Ovary (tissue), 9 donors: ENCODE data around the gene LEPR. TPM values are rescaled to one million over a fixed set of nuclear protein-coding genes. Genes with fewer than 3 reads are reported as not detected.

Experiments
- DNase-seq, 5 donors: peaks; one replicate each; pipeline ENCODE4 v3.0.0-alpha.2; 2019 to 2020
- H3K27ac ChIP-seq, 2 donors: fragments of 200-600 bp; one replicate each; pipeline versions ENCODE4 v1.5.1 to v1.8.0; 2019 to 2022
- H3K27me3 ChIP-seq: fragments of 200-600 bp; one replicate; pipeline ENCODE4 v1.8.0; 2022
- H3K36me3 ChIP-seq: fragments of 200-600 bp; sonication (generic); one replicate; pipeline ENCODE4 v1.5.1; 2019
- H3K4me1 ChIP-seq: one replicate; pipeline ENCODE4 v1.8.1; 2013; ENCODE audit warnings: mild to moderate bottlenecking, moderate library complexity; ENCODE audit not compliant: insufficient read depth
- H3K4me3 ChIP-seq: fragments of 200-600 bp; sonication (generic); one replicate; pipeline ENCODE4 v1.5.1; 2017
- H3K9me3 ChIP-seq, 2 donors: fragments of 200-600 bp in 1 of 2; sonication (generic) in 1 of 2; one replicate each; pipeline versions ENCODE4 v1.5.1 to v1.8.1; 2013 to 2019; ENCODE audit warnings: mild to moderate bottlenecking in 1 of 2, moderate library complexity in 1 of 2
- EP300 ChIP-seq: sonication (generic); formaldehyde crosslinking; IDR thresholded peaks from one replicate; pipeline ENCODE4 v1.6.1; 2017; ENCODE audit warnings: antibody characterized with exemption
- POLR2A ChIP-seq: fragments of 450-650 bp; IDR thresholded peaks from one replicate; pipeline ENCODE4 v1.6.1; 2017; ENCODE audit warnings: antibody characterized with exemption, mild to moderate bottlenecking, moderate library complexity
- WGBS, 3 donors: extraction: QIAGEN DNeasy Blood & Tissue Kit in 1 of 3; methylation state at CpG; one replicate each; pipeline versions ENCODE4 v1.1.5 to v1.1.7; 2013 to 2017; 5-methylcytosine and 5-hydroxymethylcytosine counted together
- intact Hi-C, 4 donors: fragments of 100-400 bp; cut with DNase I; formaldehyde crosslinking; loops; one replicate each; pipeline versions ENCODE4 v1.11.0 to v1.15.1; 2022 to 2023
- polyA plus RNA-seq, 2 donors: library from polyadenylated mRNA; stranded (reverse); fragments of 200-250 nt in 1 of 2; fragments of 350-450 nt in 1 of 2; fragmentation: Illumina TruSeq in 1 of 2; extraction: RNeasy Lipid Tissue Mini Kit (QIAGEN cat#74804) in 1 of 2; gene quantifications; one replicate each; pipeline ENCODE4 v1.2.3, GENCODE V29; 2013 to 2014
- total RNA-seq, 7 donors: library from RNA; depleted of rRNA in 2 of 7; stranded (reverse); fragments of >200 nt in 2 of 7; fragmentation: NEBNext Ultra II Directional in 3 of 7; extraction: Animal tissue kit (Norgen Biotek cat#: 25700) in 3 of 7; gene quantifications; one replicate each; pipeline versions ENCODE4 v1.1.0 to v1.2.4, GENCODE V29; 2016 to 2023
- TF ChIP-seq, protein P1 (sequence below), 3 donors: fragments of 450-650 bp in 2 of 3; fragments of 200-600 bp in 1 of 3; IDR thresholded peaks; one replicate each; pipeline versions ENCODE4 v1.5.1 to v1.8.0; 2016 to 2022; ENCODE audit warnings: antibody characterized with exemption in 3 of 3, mild to moderate bottlenecking in 1 of 3
- donor health status: DM: no; HTN: no; CAD: no; lungs with moderate emphysema.
- donor health status: DM: no; HTN: no; CAD: no.
- donor health status: Bipolar disorder and iron deficiency.
- donor health status: DM: yes; HTN: yes; CAD: no.
- donor health status: DM: no; HTN: no; CAD: no.
- donor health status: DM: yes; HTN: yes; CAD: no.

Gene LEPR
- total and polyA plus RNA-seq, 9 donors = 21.2 to 108 (median 29.2) TPM

DNA sequence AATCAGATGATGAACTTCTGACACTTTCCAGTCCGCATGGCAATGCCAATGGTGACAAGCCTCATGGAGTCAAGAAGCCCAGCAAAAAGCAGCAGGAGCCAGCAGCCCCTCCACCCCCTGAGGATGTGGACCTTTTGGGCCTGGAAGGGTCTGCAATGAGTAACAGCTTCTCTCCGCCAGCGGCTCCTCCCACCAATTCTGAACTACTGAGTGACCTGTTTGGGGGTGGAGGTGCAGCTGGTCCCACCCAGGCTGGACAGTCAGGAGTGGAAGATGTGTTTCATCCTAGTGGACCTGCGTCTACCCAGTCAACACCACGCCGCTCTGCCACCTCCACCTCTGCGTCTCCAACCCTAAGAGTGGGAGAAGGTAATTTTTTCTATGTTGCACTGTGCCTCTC lies 28.0 kb upstream of the LEPR start:
- no peak overlapping the region for H3K4me3 ChIP-seq
- intact Hi-C loops = no loop called here
- H3K4me1 ChIP-seq = no peaks in the 10 kb centered on the region
- 94 to 97% (median 96%) methylated on average over 7 of the region's 7 CpGs for WGBS, 3 donors
- no peak overlapping the region for H3K27ac ChIP-seq
- no peaks in the 10 kb centered on the region for H3K36me3 ChIP-seq
- no peak for DNase-seq
- TF ChIP-seq EP300 (no peak), POLR2A (no peak)
- TF ChIP-seq, protein P1, sequence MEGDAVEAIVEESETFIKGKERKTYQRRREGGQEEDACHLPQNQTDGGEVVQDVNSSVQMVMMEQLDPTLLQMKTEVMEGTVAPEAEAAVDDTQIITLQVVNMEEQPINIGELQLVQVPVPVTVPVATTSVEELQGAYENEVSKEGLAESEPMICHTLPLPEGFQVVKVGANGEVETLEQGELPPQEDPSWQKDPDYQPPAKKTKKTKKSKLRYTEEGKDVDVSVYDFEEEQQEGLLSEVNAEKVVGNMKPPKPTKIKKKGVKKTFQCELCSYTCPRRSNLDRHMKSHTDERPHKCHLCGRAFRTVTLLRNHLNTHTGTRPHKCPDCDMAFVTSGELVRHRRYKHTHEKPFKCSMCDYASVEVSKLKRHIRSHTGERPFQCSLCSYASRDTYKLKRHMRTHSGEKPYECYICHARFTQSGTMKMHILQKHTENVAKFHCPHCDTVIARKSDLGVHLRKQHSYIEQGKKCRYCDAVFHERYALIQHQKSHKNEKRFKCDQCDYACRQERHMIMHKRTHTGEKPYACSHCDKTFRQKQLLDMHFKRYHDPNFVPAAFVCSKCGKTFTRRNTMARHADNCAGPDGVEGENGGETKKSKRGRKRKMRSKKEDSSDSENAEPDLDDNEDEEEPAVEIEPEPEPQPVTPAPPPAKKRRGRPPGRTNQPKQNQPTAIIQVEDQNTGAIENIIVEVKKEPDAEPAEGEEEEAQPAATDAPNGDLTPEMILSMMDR (IDR thresholded peaks at IDR 0.05) = no peak
- no peaks in the 10 kb centered on the region for H3K27me3 ChIP-seq
- no peaks in the 10 kb centered on the region for H3K9me3 ChIP-seq

DNA sequence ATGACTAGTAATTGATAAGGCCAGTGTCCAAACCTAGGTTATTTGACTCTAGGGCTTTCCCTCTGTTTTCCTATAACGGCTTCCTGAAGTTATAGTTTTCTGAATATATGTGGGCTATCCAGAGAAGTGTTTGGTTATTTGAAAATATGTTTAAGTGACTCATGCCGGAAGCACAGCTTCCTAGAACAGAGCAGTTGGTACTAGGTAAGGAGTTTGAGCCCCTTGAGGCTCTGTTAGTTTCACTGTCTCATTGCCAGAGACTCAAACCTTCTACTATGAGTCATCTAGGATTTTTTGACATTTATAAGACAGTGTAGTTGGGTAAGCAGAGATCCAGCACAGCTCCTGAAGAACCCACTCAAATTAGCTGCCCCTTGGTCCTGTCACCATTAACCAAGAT lies 27.1 kb upstream of the LEPR start:
- intact Hi-C loops = no loop called here
- Histone ChIP-seq H3K4me1 (no peaks in the 10 kb centered on the region), H3K27ac (no peak overlapping the region), H3K4me3 (no peak overlapping the region), H3K36me3 (no peaks in the 10 kb centered on the region), H3K9me3 (no peaks in the 10 kb centered on the region), H3K27me3 (no peaks in the 10 kb centered on the region)
- WGBS, 3 donors = 84 to 93% (median 88%) methylated on average over 2 of the region's 2 CpGs
- DNase-seq = no peak
- no peak for TF ChIP-seq EP300
- TF ChIP-seq, protein P1 (IDR thresholded peaks at IDR 0.05) = no peak
- no peak for TF ChIP-seq POLR2A

DNA sequence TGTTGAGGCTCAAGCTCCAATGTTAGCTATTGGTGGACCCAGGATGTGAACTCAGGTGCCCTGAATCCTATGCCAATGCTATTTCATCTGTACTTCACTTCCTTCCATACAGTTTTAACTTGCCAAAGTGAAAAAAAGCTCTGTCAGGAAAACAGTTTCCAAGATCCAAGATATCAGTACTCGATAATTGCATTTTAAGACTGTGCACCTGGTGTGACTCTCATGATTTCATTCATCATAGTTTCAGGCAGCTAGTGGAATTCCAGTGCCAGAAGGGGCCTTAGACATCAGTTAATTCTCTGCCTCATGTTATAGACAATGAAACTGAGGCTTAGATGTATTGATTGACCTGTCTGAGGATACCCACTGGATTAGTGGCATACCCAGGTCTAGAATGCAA lies 26.5 kb upstream of the LEPR start:
- H3K9me3 ChIP-seq = no peaks in the 10 kb centered on the region
- 64 to 76% (median 74%) methylated on average over 1 of the region's 1 CpG for WGBS, 3 donors
- no peak overlapping the region for H3K27ac ChIP-seq
- no peaks in the 10 kb centered on the region for H3K4me1 ChIP-seq
- intact Hi-C loops = no loop called here
- no peak for TF ChIP-seq EP300
- TF ChIP-seq, protein P1 (IDR thresholded peaks at IDR 0.05) = no peak
- no peak for TF ChIP-seq POLR2A
- no peaks in the 10 kb centered on the region for H3K36me3 ChIP-seq
- H3K27me3 ChIP-seq = no peaks in the 10 kb centered on the region
- DNase-seq = no peak
- H3K4me3 ChIP-seq = no peak overlapping the region

DNA sequence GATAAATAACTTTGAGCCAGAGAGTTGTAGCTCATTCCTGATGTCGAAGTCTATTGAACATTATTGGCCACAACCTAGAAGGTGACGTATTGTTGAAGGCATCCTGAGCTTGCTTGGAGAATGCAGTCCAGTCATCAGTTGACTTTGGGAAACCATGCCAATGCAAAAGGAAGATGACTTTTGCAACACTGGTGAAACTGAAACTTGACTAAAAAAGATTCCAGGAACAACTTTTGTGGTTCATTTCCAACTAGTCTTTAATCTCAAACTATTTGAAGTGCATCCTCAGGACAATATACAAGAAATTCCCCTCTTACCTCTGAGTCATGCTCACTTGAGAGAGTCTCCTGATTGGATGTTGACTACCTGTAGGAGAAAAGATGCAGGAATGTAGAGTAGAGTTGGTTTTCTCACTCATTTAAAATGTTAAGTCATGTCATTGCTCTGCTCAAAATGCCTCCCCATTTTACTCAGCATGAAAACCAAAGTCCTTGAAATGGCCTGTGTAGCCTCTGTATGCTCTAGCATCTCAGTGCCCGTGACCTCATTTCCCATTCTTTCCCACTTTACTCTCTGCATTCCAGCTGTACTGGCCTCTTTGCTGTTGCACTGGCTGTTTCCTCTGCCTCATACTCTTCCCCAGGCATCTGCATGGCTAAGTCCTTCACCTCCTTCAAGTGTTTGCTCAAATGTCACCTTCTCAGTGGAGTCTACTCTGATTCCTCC lies 24.4 kb upstream of the LEPR start:
- no peak overlapping the region for H3K4me3 ChIP-seq
- no peaks in the 10 kb centered on the region for H3K27me3 ChIP-seq
- no peak for DNase-seq
- no peak overlapping the region for H3K27ac ChIP-seq
- intact Hi-C loops = no loop called here
- H3K36me3 ChIP-seq = no peaks in the 10 kb centered on the region
- WGBS, 3 donors = 87 to 92% (median 88%) methylated on average over 3 of the region's 3 CpGs
- TF ChIP-seq EP300 (no peak), POLR2A (no peak)
- TF ChIP-seq, protein P1 (IDR thresholded peaks at IDR 0.05) = no peak
- no peaks in the 10 kb centered on the region for H3K4me1 ChIP-seq
- no peaks in the 10 kb centered on the region for H3K9me3 ChIP-seq
